Common myeloid progenitor, CD34-positive (primary cell): ENCODE measurements around the gene ATG10.

ENCODE experiments used
- CTCF ChIA-PET: fragments of 350-600 bp; sonication (Branson Sonifier 250); formaldehyde crosslinking; loops from one replicate; lab custom pipeline; 2021; ENCODE audit warnings: antibody characterized with exemption; lab: Charles Lee
- POLR2A ChIA-PET: fragments of 350-600 bp; sonication (Branson Sonifier 250); formaldehyde crosslinking; loops from one replicate; lab custom pipeline; 2021; ENCODE audit warnings: antibody characterized with exemption; lab: Charles Lee
- DNase-seq, 3 donors: peaks; one replicate each; pipeline versions ENCODE4 v3.0.0 to v3.0.0-alpha.2; 2013
- H3K27ac ChIP-seq, 2 experiments: 1 replicate in 1 of 2; 2 replicates in 1 of 2; pipeline ENCODE4 v1.7.0; 2013; ENCODE audit warnings: inconsistent platforms in 2 of 2, low read length in 2 of 2, mild to moderate bottlenecking in 2 of 2, low read depth in 1 of 2, moderate library complexity in 1 of 2; ENCODE audit not compliant: severe bottlenecking in 2 of 2, insufficient read depth in 1 of 2, poor library complexity in 1 of 2
- H3K27me3 ChIP-seq, 5 experiments: replicated peaks in 2 of 5; 1 replicate in 3 of 5; 2 replicates in 2 of 5; pipeline versions ENCODE4 v1.6.1 to v1.7.0; 2013; ENCODE audit warnings: low read length in 4 of 5, mild to moderate bottlenecking in 2 of 5, moderate library complexity in 2 of 5, inconsistent platforms in 1 of 5; ENCODE audit not compliant: insufficient read depth in 5 of 5, control insufficient read depth in 4 of 5
- H3K36me3 ChIP-seq, 4 experiments: 1 replicate in 2 of 4; 2 replicates in 2 of 4; pipeline versions ENCODE4 v1.6.1 to v1.7.0; 2013; ENCODE audit warnings: low read length in 3 of 4, control low read depth in 1 of 4, mild to moderate bottlenecking in 1 of 4; ENCODE audit not compliant: control insufficient read depth in 4 of 4, insufficient read depth in 4 of 4
- H3K4me1 ChIP-seq, 4 experiments: 1 replicate in 3 of 4; 2 replicates in 1 of 4; pipeline versions ENCODE4 v1.6.1 to v1.7.1; 2013; ENCODE audit warnings: low read length in 3 of 4, mild to moderate bottlenecking in 3 of 4, control low read depth in 1 of 4, inconsistent platforms in 1 of 4, moderate library complexity in 1 of 4; ENCODE audit not compliant: control insufficient read depth in 4 of 4, insufficient read depth in 4 of 4; ENCODE audit errors: control extremely low read depth in 1 of 4
- H3K4me3 ChIP-seq, 7 experiments: 1 replicate in 4 of 7; 2 replicates in 3 of 7; pipeline versions ENCODE4 v1.5.1 to v1.7.0; 2013; ENCODE audit warnings: mild to moderate bottlenecking in 7 of 7, low read length in 6 of 7, moderate library complexity in 6 of 7, inconsistent platforms in 2 of 7, low read depth in 2 of 7, control low read depth in 1 of 7; ENCODE audit not compliant: insufficient read depth in 4 of 7, control insufficient read depth in 1 of 7; ENCODE audit errors: extremely low read depth in 1 of 7
- H3K9me3 ChIP-seq, 5 experiments: 1 replicate in 4 of 5; 2 replicates in 1 of 5; pipeline versions ENCODE4 v1.6.1 to v1.7.1; 2013; ENCODE audit warnings: low read length in 4 of 5, mild to moderate bottlenecking in 2 of 5, inconsistent platforms in 1 of 5, low read depth in 1 of 5, moderate library complexity in 1 of 5; ENCODE audit not compliant: control insufficient read depth in 4 of 5, insufficient read depth in 2 of 5; ENCODE audit errors: control extremely low read depth in 1 of 5
- WGBS: methylation state at CpG from one replicate; pipeline ENCODE4 v1.1.5; 2013; ENCODE audit not compliant: insufficient coverage; 5-methylcytosine and 5-hydroxymethylcytosine counted together

Gene ATG10

DNA sequence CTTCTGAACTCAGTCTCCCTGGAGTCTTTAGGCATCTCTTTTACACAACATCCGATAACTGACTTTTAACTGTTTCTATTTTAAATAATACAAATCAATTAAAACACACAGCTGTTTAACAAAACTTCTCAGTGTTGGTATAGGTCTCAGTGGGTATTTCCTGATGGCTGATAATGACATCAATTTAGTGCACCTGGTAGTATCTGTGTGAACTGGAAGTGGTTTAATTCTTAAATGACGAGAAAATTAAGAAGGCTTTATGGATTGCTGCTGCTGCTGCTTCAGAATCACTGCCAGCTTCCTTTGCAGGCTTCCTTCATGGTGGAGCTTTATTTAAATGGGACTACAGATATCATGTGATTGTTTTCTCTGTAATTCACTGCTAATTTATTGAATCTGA lies 214.0 kb downstream of the ATG10 start:
- H3K27me3 ChIP-seq = no peaks in the 10 kb centered on the region
- peak in 2 of 3 donors; percentile 75 to 87 for DNase-seq
- ChIA-PET CTCF (interaction anchor here (1.0 kb wide), 1 partner anchor 9 kb away, joined by 3 read pairs; no protein-coding TSS in a partner anchor), POLR2A (no interaction called here)
- no peak overlapping the region for H3K27ac ChIP-seq
- peaks cover 0 to 5% (median 1%) of the 10 kb centered on the region in 4 experiments for H3K4me1 ChIP-seq
- H3K9me3 ChIP-seq = peaks cover 0 to 5% (median 0%) of the 10 kb centered on the region in 5 experiments
- 0% methylated on average over 1 of the region's 2 CpGs for WGBS
- H3K4me3 ChIP-seq = no peak overlapping the region
- peaks cover 3 to 5% (median 4%) of the 10 kb centered on the region in 4 experiments for H3K36me3 ChIP-seq

DNA sequence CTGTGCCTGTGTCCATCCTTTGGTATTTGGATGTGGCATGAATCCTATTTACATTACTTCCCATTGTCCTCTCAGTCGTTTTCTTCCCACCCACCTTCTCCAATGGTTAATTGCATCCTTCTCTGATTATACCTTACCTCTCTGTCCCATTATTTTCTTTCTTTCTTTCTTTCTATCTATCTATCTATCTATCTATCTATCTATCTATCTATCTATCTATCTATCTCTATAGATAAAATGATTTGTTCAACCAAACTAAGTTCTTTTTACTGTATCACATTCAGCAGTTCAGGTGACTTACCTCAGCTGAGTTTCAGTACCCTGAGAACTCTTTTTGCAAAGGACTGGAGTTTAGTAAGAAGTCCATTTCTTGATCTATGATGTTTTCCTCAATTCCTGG lies 225.7 kb downstream of the ATG10 start:
- H3K27me3 ChIP-seq = no peaks in the 10 kb centered on the region
- DNase-seq = no peak
- H3K27ac ChIP-seq = no peak overlapping the region
- no peak overlapping the region for H3K4me3 ChIP-seq
- H3K36me3 ChIP-seq = no peaks in the 10 kb centered on the region
- ChIA-PET CTCF (interaction anchor here (1.6 kb wide), 1 partner anchor 19 kb away, joined by 4 read pairs; no protein-coding TSS in a partner anchor), POLR2A (no interaction called here)
- WGBS = 80% methylated on average over 1 of the region's 1 CpG
- no peaks in the 10 kb centered on the region for H3K4me1 ChIP-seq
- no peaks in the 10 kb centered on the region for H3K9me3 ChIP-seq

DNA sequence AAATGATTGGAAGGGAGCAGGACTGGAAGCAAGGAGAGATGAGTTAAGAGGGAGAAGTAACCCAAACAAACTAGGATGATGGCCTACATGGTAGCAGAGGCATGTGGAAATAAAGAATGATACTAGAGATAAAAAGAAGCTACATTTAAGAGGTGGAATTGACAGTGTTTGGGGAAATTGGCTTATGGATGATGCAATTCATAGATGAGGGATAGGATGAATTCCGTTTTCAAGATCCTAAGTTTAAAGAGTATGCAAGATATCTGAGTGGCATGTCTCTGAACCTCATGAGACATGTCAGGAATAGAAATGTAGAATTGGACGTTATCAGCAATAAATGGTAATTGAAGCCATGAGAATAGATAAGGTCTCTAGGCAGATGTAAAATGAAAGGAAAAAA lies 232.7 kb downstream of the ATG10 start:
- H3K4me3 ChIP-seq = no peak overlapping the region
- no peaks in the 10 kb centered on the region for H3K9me3 ChIP-seq
- DNase-seq = no peak
- H3K27ac ChIP-seq = no peak overlapping the region
- peaks cover 0 to 5% (median 0%) of the 10 kb centered on the region in 4 experiments for H3K4me1 ChIP-seq
- POLR2A ChIA-PET = no interaction called here
- H3K27me3 ChIP-seq = no peaks in the 10 kb centered on the region
- no peaks in the 10 kb centered on the region for H3K36me3 ChIP-seq
- 100% methylated on average over 2 of the region's 2 CpGs for WGBS
- CTCF ChIA-PET = no interaction called here

DNA sequence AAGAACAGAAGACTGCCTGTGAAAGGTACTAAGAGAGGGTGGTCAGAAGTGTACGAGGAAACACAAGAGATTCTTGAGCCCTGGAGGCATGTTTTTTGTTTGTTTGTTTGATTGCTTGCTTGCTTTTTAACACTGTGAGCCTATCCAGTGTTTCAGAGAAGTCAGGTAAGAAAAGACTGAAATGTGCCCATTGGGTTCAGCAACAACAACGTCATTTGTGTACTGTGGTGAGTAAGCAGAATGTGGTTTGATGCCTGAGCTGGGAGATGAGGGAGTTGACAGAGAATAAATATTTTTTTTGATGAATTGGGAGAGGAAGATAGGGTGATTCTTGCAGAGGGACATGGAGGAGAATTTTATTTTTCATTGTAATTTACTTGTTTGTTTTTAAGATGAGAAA lies 233.2 kb downstream of the ATG10 start:
- H3K27me3 ChIP-seq = no peaks in the 10 kb centered on the region
- WGBS = 75% methylated on average over 2 of the region's 2 CpGs
- no peaks in the 10 kb centered on the region for H3K36me3 ChIP-seq
- ChIA-PET POLR2A (no interaction called here), CTCF (no interaction called here)
- H3K4me1 ChIP-seq = peaks cover 0 to 5% (median 0%) of the 10 kb centered on the region in 4 experiments
- no peak overlapping the region for H3K4me3 ChIP-seq
- no peak overlapping the region for H3K27ac ChIP-seq
- no peaks in the 10 kb centered on the region for H3K9me3 ChIP-seq
- no peak for DNase-seq

DNA sequence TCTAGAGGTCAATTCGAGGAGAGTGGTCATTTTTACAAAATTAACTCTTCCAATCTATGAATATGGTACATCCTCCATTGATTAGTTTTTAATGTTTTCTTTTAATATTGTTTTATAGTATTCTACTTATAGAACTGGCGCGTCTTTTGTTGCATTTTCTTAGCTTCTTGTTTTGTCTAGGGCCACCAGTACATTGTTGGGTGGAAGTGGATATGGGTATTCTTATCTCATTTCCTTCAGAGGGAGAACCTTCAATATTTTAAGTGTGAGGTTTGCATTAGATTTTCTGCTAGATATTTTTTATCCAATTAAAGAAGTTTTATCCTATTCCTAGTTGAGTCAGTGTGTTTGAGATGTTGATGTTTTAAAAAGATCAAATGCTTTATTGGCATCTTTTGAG lies 236.5 kb downstream of the ATG10 start:
- WGBS = no CpG with 5 or more reads among the region's 3 CpGs
- Histone ChIP-seq H3K27ac (no peak overlapping the region), H3K27me3 (no peaks in the 10 kb centered on the region), H3K4me3 (no peak overlapping the region), H3K36me3 (peaks cover 0 to 2% (median 0%) of the 10 kb centered on the region in 4 experiments), H3K4me1 (peaks cover 0 to 7% (median 0%) of the 10 kb centered on the region in 4 experiments), H3K9me3 (no peaks in the 10 kb centered on the region)
- DNase-seq = peak; percentile 46 to 91 (median 76)
- CTCF ChIA-PET = no interaction called here
- POLR2A ChIA-PET = no interaction called here

DNA sequence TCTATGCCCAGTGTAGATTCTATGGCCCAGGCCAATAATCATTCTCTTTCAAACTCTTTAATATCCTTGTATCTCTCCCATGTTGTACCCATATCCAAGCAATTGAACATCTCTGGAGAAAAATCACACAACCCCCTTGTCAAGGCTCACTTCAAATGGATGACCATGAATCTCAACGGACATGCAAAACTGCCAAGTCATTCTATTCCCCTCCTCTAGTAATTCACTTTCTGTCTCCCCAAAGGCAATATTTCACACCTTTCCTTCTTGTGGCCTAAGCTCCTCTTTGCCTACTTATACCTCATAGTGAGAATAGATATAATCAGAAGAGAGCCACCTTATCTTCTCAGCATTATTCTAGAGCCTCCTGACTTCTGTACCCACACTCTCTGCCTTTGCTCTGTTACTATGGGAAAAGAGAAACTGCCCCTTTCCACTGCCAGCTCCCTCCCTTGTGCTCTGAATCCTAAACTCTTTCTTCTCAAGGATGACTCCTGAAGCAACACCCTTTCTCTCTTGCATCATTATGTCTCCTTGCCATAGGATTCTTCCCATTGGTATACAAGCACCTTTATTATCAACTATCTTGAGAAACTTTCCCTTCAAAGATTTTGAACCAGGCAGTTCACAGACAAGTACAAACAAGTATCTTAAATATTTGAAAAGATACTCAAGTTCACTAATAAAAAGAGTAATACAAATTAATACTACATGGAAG lies 240.2 kb downstream of the ATG10 start:
- H3K4me3 ChIP-seq = no peak overlapping the region
- DNase-seq = no peak
- peaks cover 0 to 7% (median 0%) of the 10 kb centered on the region in 4 experiments for H3K4me1 ChIP-seq
- no peak overlapping the region for H3K27ac ChIP-seq
- no CpG with 5 or more reads among the region's 1 CpG for WGBS
- ChIA-PET POLR2A (no interaction called here), CTCF (interaction anchor here (4.6 kb wide), 1 partner anchor 13 kb away, joined by 18 read pairs; no protein-coding TSS in a partner anchor)
- no peaks in the 10 kb centered on the region for H3K9me3 ChIP-seq
- H3K36me3 ChIP-seq = peaks cover 0 to 2% (median under 1%) of the 10 kb centered on the region in 4 experiments
- no peaks in the 10 kb centered on the region for H3K27me3 ChIP-seq

DNA sequence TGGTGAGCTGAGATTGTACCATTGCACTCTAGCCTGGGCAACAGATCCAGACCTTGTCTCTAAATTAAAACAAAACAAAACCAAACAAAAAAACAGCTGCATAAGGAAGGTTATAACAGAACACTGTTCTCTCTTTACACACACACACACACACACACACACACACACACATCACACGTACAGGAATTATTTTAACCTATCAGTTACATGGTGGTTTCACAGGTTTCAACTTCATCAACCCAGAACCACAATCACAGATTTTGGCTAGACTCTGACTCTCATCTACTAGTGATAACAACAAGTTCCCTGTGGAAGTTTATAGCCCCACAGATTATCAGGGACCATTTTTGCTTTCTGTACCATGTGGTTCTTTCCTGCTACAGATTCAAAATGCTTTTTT lies 246.1 kb downstream of the ATG10 start:
- H3K27me3 ChIP-seq = no peaks in the 10 kb centered on the region
- H3K36me3 ChIP-seq = peaks cover 0 to 2% (median 0%) of the 10 kb centered on the region in 4 experiments
- H3K4me3 ChIP-seq = no peak overlapping the region
- ChIA-PET POLR2A (no interaction called here), CTCF (interaction anchor here (3.9 kb wide), 1 partner anchor 8 kb away, joined by 19 read pairs; no protein-coding TSS in a partner anchor)
- no peaks in the 10 kb centered on the region for H3K9me3 ChIP-seq
- no peak for DNase-seq
- H3K27ac ChIP-seq = no peak overlapping the region
- 50% methylated on average over 1 of the region's 1 CpG for WGBS
- H3K4me1 ChIP-seq = peaks cover 0 to 6% (median 0%) of the 10 kb centered on the region in 4 experiments
